Loucy (cell line): ENCODE results near the gene B3GALT6.

ENCODE experiments used
- EZH2phosphoT487 ChIP-seq: fragments of 200-600 bp; IDR thresholded peaks from 2 replicates; pipeline ENCODE4 v1.6.1; 2018; ENCODE audit warnings: antibody characterized with exemption, mild to moderate bottlenecking, moderate library complexity, borderline replicate concordance
- TF ChIP-seq, protein P1 (sequence below): fragments of 200-600 bp; sonication (generic); conservative IDR thresholded peaks from 2 replicates; pipeline ENCODE4 v1.5.1; 2014; ENCODE audit warnings: mild to moderate bottlenecking, antibody characterized with exemption, low read length

DNA sequence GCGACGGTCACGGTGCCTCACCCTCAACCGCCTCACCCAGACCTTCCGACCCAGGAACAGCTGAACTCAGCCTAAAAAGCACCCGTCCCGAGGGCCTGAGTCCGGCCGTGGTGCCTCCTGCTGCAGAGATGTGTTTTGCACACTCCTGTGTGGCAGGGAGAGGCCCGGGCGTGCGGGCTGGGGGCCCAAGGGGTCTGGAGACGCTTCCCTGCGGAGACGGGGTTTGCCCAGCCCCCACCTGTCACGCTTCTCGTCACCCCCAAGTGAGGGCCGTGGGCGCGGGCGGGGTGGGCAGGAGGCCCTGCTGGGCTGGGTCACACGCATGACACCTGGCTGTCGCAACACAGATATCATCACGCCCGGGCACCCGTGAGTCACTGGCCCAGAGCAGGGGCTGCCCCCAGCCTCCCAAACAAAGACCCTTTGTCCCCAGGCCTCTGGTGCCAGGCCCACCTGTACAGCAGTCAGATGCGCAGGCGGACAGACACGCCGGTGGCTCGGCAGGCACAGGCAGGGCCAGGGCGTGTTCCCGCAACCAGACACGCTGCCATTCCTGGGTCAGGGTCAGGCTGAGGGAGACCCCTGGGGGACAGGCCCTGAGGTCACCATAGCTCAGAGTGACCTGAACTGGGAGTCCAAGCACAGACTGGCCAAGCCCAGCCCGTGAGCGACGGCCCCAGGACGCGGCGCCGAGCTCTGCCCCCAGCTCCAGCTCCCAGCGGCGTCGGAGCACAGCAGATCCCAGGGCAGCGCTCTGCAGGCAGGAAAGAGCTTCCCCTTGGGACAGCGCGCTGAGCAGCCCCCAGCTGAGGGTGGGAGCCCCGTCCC is 6.1 kb downstream of the B3GALT6 start:
- TF ChIP-seq, protein P1, sequence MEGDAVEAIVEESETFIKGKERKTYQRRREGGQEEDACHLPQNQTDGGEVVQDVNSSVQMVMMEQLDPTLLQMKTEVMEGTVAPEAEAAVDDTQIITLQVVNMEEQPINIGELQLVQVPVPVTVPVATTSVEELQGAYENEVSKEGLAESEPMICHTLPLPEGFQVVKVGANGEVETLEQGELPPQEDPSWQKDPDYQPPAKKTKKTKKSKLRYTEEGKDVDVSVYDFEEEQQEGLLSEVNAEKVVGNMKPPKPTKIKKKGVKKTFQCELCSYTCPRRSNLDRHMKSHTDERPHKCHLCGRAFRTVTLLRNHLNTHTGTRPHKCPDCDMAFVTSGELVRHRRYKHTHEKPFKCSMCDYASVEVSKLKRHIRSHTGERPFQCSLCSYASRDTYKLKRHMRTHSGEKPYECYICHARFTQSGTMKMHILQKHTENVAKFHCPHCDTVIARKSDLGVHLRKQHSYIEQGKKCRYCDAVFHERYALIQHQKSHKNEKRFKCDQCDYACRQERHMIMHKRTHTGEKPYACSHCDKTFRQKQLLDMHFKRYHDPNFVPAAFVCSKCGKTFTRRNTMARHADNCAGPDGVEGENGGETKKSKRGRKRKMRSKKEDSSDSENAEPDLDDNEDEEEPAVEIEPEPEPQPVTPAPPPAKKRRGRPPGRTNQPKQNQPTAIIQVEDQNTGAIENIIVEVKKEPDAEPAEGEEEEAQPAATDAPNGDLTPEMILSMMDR = no peak
- no peak for TF ChIP-seq EZH2phosphoT487
